Measurements from ENCODE around the gene OR8K5.

OR8K5 gene

DNA sequence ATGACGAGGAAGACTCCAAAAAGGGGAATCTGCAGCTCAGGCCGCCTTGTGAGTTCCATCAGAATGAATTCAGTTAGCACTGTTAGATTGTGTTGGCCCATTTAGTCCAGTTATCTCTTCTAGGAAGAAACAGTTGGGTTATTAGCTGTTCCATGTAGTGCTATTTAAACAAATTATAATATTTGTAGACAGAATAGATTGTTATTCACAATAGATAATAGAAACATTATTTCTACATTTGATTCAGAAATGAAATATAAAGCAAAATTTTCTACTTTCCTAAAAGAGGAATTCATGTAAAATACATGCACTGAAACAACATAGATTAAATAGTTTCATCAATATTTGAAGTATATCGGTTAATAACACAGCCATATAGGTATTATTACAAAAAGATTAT, at the start of gene OR8K5:
Gene OR8K5 (minus strand): TSS at position 101 of the 400 bp plus-strand sequence. CDS start 0 bp downstream, at position 101.
- TF ChIP-seq MYC (IDR thresholded peaks at IDR 0.05; ENCODE audit: low read depth, low read length) (no peak), POLR2A (IDR thresholded peaks at IDR 0.05; ENCODE audit: extremely low read depth, insufficient read length) (no peak), CTCF (IDR thresholded peaks at IDR 0.05; ENCODE audit: low read depth, low read length) (no peak)
- TF ChIP-seq, protein P1, sequence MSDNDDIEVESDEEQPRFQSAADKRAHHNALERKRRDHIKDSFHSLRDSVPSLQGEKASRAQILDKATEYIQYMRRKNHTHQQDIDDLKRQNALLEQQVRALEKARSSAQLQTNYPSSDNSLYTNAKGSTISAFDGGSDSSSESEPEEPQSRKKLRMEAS (IDR thresholded peaks at IDR 0.05; ENCODE audit: low read depth, low read length): no peak
- H3K4me3 ChIP-seq (ENCODE audit: low read depth, low read length): no peak within 1 kb of the TSS
- DNase-seq (ENCODE audit: low read depth): no peak

- no peak for DNase-seq (ENCODE audit: low read depth)
- TF ChIP-seq, protein P1 (IDR thresholded peaks at IDR 0.05; ENCODE audit: low read depth, low read length): no peak
- TF ChIP-seq CTCF (IDR thresholded peaks at IDR 0.05; ENCODE audit: low read depth, low read length) (no peak), MYC (IDR thresholded peaks at IDR 0.05; ENCODE audit: low read depth, low read length) (no peak), POLR2A (IDR thresholded peaks at IDR 0.05; ENCODE audit: extremely low read depth, insufficient read length) (no peak)
- H3K4me3 ChIP-seq (ENCODE audit: low read depth, low read length): no peak overlapping the region
Observed at GRCh38 chr11:56207790-56208189, 47.7 kb upstream of the OR8K5 start.

GRCh38 chr11:56197367-56197766, 37.2 kb upstream of the OR8K5 start:
- DNase-seq (ENCODE audit: low read depth): no peak
- no peak overlapping the region for H3K4me3 ChIP-seq (ENCODE audit: low read depth, low read length)
- TF ChIP-seq CTCF (IDR thresholded peaks at IDR 0.05; ENCODE audit: low read depth, low read length) (no peak), POLR2A (IDR thresholded peaks at IDR 0.05; ENCODE audit: extremely low read depth, insufficient read length) (no peak), MYC (IDR thresholded peaks at IDR 0.05; ENCODE audit: low read depth, low read length) (no peak)
- TF ChIP-seq, protein P1 (IDR thresholded peaks at IDR 0.05; ENCODE audit: low read depth, low read length): no peak

DNA sequence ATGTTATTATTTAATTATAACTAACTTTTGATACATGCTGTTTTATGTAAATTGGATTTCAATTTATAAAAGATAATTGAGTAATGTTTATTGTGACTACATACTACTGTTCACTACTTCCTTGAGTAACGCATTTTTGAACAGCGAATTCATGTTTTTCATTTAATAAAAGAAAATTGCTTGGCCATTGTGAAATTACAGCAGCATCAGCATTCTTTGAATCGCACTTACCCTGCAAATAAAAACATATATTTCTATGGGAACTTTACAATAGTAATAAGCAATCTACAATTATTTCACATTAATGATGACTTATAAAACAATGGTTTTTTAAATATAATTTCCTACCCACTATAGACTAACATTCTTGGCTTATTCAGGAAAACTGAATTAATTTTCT, 36.6 kb upstream of the OR8K5 start:
- no peak overlapping the region for H3K4me3 ChIP-seq (ENCODE audit: low read depth, low read length)
- TF ChIP-seq CTCF (IDR thresholded peaks at IDR 0.05; ENCODE audit: low read depth, low read length) (no peak), POLR2A (IDR thresholded peaks at IDR 0.05; ENCODE audit: extremely low read depth, insufficient read length) (no peak), MYC (IDR thresholded peaks at IDR 0.05; ENCODE audit: low read depth, low read length) (no peak)
- TF ChIP-seq, protein P1 (IDR thresholded peaks at IDR 0.05; ENCODE audit: low read depth, low read length): no peak
- DNase-seq (ENCODE audit: low read depth): no peak

GRCh38 chr11:56188602-56189001, 28.5 kb upstream of the OR8K5 start:
- H3K4me3 ChIP-seq (ENCODE audit: low read depth, low read length): no peak overlapping the region
- no peak for DNase-seq (ENCODE audit: low read depth)
- TF ChIP-seq, protein P1 (IDR thresholded peaks at IDR 0.05; ENCODE audit: low read depth, low read length): no peak
- TF ChIP-seq CTCF (IDR thresholded peaks at IDR 0.05; ENCODE audit: low read depth, low read length) (no peak), MYC (IDR thresholded peaks at IDR 0.05; ENCODE audit: low read depth, low read length) (no peak), POLR2A (IDR thresholded peaks at IDR 0.05; ENCODE audit: extremely low read depth, insufficient read length) (no peak)
